ENCODE measurements around the gene ERBB4. TPM values are rescaled to one million over a fixed set of nuclear protein-coding genes. Genes with fewer than 3 reads are reported as not detected.

The ERBB4 gene
- total RNA-seq, 1 experiment from 2014 or later = not detected

GRCh38 chr2:211368467-211368866 lies 1170.1 kb downstream of the ERBB4 start:
- Mint-ChIP-seq H3K27ac (ENCODE audit: low read depth, unreplicated experiment) (no peak overlapping the region), H3K4me1 (ENCODE audit: insufficient read depth, unreplicated experiment) (peaks cover 7% of the 10 kb centered on the region), H3K4me3 (ENCODE audit: unreplicated experiment) (no peak overlapping the region), H3K9me3 (ENCODE audit: unreplicated experiment) (no peaks in the 10 kb centered on the region), H3K36me3 (ENCODE audit: insufficient read depth, unreplicated experiment) (no peaks in the 10 kb centered on the region), H3K27me3 (ENCODE audit: insufficient read depth, unreplicated experiment) (peaks cover 13% of the 10 kb centered on the region)
- ChIA-PET POLR2A (no interaction called here), CTCF (interaction anchor here (0.7 kb wide), 2 partner anchors 87 to 868 kb away, joined by 3 read pairs; no protein-coding TSS in a partner anchor)
- DNase-seq (ENCODE audit: unreplicated experiment) = no peak
- no TSS peak for BruUV-seq (replicated peaks)
- no peak for TF ChIP-seq CTCF (IDR thresholded peaks at IDR 0.05; ENCODE audit: unreplicated experiment)
- intact Hi-C loops (cut with micrococcal nuclease) = no loop called here

- POLR2A ChIA-PET = no interaction called here
- Mint-ChIP-seq H3K27ac (ENCODE audit: low read depth, unreplicated experiment) (no peak overlapping the region), H3K27me3 (ENCODE audit: insufficient read depth, unreplicated experiment) (peaks cover 13% of the 10 kb centered on the region), H3K36me3 (ENCODE audit: insufficient read depth, unreplicated experiment) (no peaks in the 10 kb centered on the region), H3K9me3 (ENCODE audit: unreplicated experiment) (no peaks in the 10 kb centered on the region), H3K4me3 (ENCODE audit: unreplicated experiment) (no peak overlapping the region), H3K4me1 (ENCODE audit: insufficient read depth, unreplicated experiment) (peaks cover 7% of the 10 kb centered on the region)
- DNase-seq (ENCODE audit: unreplicated experiment) = peak; percentile 53
- no peak for TF ChIP-seq CTCF (IDR thresholded peaks at IDR 0.05; ENCODE audit: unreplicated experiment)
- CTCF ChIA-PET = no interaction called here
- no TSS peak for BruUV-seq (replicated peaks)
- intact Hi-C loops (cut with micrococcal nuclease) = no loop called here
Measured at GRCh38 chr2:211367711-211368110, 1170.9 kb downstream of the ERBB4 start.

GRCh38 chr2:211367293-211367692 lies 1171.3 kb downstream of the ERBB4 start:
- no peak for TF ChIP-seq CTCF (IDR thresholded peaks at IDR 0.05; ENCODE audit: unreplicated experiment)
- POLR2A ChIA-PET = no interaction called here

GRCh38 chr2:211364911-211365310 lies 1173.7 kb downstream of the ERBB4 start:
- POLR2A ChIA-PET = interaction anchor here (0.6 kb wide), 1 partner anchor 10 kb away, joined by 3 read pairs; no protein-coding TSS in a partner anchor
- no peak for DNase-seq (ENCODE audit: unreplicated experiment)

More at GRCh38 chr2:211367293-211367692, 1171.3 kb downstream of the ERBB4 start:
- Mint-ChIP-seq H3K36me3 (ENCODE audit: insufficient read depth, unreplicated experiment) (no peaks in the 10 kb centered on the region), H3K27me3 (ENCODE audit: insufficient read depth, unreplicated experiment) (peaks cover 13% of the 10 kb centered on the region), H3K4me1 (ENCODE audit: insufficient read depth, unreplicated experiment) (peaks cover 7% of the 10 kb centered on the region), H3K9me3 (ENCODE audit: unreplicated experiment) (no peaks in the 10 kb centered on the region), H3K27ac (ENCODE audit: low read depth, unreplicated experiment) (no peak overlapping the region), H3K4me3 (ENCODE audit: unreplicated experiment) (no peak overlapping the region)
- DNase-seq (ENCODE audit: unreplicated experiment) = peak; percentile 44
- CTCF ChIA-PET = no interaction called here
- BruUV-seq (replicated peaks) = no TSS peak
- intact Hi-C loops (cut with micrococcal nuclease) = no loop called here

More at GRCh38 chr2:211364911-211365310, 1173.7 kb downstream of the ERBB4 start:
- CTCF ChIA-PET = interaction anchor here (1.0 kb wide), 1 partner anchor 9 kb away, joined by 3 read pairs; no protein-coding TSS in a partner anchor
- Mint-ChIP-seq H3K4me3 (ENCODE audit: unreplicated experiment) (no peak overlapping the region), H3K9me3 (ENCODE audit: unreplicated experiment) (no peaks in the 10 kb centered on the region), H3K27ac (ENCODE audit: low read depth, unreplicated experiment) (no peak overlapping the region), H3K27me3 (ENCODE audit: insufficient read depth, unreplicated experiment) (peaks cover 13% of the 10 kb centered on the region), H3K4me1 (ENCODE audit: insufficient read depth, unreplicated experiment) (peaks cover 7% of the 10 kb centered on the region), H3K36me3 (ENCODE audit: insufficient read depth, unreplicated experiment) (no peaks in the 10 kb centered on the region)
- no peak for TF ChIP-seq CTCF (IDR thresholded peaks at IDR 0.05; ENCODE audit: unreplicated experiment)
- intact Hi-C loops (cut with micrococcal nuclease) = no loop called here
- no TSS peak for BruUV-seq (replicated peaks)
